ENCODE data around the gene MGME1.

The MGME1 gene

DNA sequence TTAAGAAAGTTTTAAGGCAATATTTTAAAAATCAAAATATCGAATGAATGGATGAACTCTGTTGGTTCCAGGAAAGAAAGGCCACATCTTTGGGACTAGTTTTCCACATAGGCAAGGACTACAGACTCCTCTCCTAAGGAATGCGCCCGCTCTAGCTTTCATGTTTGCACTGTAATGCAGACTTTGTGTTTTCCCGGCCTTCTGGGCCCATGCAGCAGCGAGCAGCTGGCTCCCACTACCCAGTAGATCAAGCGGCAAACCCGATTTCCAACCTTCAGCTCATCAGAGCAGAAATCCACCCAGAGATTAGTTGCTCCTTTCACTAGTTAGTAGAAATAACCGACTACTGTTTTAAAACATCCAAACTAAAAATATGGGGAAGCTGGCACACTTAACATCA, 61.2 kb downstream of the MGME1 start:
- DNase-seq = no peak

DNA sequence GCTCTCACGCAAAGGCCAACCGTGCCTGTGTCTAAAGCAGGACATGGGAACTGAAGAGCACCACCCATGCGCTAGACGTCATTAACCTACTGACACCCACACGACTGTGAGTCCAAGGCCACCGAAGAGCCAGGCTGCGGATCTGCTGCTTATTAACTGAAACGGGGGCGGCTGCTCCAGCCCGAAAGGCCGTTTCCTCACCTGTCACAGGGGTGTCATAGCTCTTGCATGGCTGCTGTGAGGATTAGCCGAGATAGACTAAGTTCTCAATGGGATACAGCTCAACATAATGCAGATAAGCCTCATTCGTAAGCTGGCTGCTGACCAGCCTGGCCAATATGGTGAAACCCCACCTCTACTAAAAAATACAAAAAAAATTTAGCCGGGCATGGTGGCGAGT, 62.2 kb downstream of the MGME1 start:
- DNase-seq = no peak

DNA sequence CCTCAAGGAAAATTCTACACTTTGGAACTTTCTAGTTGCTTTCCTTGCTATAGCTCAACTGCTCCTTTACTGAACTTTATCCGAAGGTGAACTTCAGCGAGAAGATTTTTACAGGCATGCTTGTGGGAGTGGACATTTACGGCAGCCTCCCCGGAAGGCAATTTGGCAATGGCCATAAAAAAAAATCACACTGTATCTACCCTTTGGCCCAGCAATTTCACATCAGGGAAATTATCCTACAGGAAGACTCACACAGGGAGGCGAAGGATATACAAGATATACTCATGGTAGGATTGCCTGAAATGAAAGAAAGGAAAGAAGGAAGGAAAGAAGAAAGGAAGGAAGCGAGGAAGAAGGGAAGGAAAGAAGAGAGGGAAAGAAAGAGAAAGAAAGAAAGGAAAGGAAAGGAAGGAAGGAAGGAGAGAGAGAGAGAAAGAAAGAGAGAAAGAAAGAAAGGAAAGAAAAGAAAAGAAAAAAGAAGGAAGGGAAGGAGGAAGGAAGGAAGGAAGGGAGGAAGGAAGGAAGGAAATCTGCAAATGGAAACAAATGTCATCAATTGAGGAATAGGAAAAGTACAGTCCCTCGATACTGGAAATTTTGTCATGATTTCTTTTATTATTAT, 63.2 kb downstream of the MGME1 start:
- no peak for DNase-seq

DNA sequence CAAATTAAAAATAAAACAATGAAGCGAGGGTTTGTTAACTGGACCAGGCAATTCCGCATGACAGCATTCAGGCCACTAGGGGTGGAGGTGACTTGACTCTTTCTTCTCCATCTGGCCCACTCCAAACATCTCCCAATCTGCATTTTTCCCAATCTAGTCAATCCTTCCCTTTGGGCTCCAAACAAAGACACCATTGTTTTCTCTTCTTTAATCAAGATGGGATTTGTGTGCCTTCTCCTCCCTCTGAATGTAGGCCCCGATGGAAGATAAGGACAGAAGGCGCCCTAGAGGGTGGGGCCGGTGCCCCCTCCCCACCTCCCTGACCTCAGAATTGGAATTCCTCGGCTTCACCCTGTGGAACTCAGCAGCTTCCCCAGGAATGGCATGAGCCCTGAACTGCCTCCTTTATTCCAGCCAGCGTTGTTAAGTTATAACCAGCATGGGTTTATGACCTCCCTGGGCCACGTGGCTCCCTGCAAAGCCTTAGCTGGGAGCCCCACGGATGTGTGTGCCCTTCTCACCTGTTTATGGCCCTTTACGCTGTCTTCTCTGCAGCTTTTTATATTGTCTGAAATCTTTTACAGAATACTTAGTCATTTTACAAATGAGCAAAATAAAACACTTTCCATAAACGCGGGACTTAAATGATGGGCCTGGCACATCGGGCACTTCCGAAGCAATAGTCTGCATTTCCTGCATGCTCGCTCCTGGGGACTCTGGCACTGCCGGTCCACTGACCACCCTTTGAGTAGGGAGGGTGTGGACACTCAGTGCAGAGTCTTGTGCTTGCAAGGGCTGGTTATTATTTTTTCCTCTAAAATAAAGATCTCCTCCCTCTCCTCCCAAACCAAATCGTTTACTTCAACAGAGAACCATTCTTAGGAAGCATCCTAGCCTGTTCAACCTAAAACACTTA, 64.4 kb downstream of the MGME1 start:
- DNase-seq = no peak

DNA sequence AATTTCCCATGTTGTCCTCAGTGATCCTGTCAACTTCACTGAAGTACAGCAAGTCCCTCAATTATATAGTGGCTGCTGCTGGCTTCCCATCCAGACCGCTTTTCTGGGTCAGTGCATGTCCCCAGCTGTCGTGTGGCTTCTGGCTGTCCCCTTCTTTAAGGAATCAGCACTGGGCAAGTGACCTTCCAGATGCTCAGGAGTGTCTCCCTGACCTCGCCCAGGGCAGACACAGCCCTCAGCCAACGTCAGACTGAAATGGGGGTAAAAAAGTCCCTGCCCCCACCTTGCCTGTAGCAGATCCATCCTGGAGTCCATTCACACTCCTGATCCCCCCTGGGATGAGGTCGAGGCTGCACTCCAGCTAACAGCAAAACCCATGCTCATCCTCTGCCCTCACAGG, 65.2 kb downstream of the MGME1 start:
- DNase-seq = no peak

DNA sequence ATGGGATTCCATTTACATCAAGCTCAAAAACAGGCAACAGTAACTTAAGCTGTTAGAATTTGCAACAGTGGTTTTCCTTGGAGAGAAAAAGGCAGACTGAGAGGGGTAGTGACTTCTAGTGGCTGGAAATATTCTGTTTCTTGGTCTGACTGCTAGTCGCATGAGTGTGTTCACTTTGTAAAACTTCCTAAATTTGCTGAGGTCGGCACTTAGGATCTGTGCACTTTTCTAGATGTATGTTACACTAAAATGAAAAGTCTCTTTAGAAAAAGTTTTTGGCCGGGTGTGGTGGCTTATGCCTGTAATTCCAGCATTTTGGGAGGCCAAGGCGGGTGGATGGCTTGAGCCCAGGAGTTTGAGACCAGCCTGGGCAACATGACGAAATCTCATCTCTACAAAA, 70.2 kb downstream of the MGME1 start:
- no peak for DNase-seq

Data from CD4-positive, alpha-beta T cell treated with Interleukin-17A for 1 hour (primary cell).